SKM-1 (cell line): ENCODE results near the gene HS6ST3.
"Not testable (repeated sequence)": the region's sequence is repeated elsewhere in the genome, so short reads cannot be mapped to it uniquely, and the experiment has no call there.

Experiments
- DNase-seq: peaks from one replicate; lab custom pipeline; 2025; ENCODE audit not compliant: unreplicated experiment; lab: John Stamatoyannopoulos, UW

The HS6ST3 gene

GRCh38 chr13:96428911-96429310 lies 339.0 kb downstream of the HS6ST3 start:
- no peak for DNase-seq

GRCh38 chr13:96431044-96431581 lies 341.2 kb downstream of the HS6ST3 start:
- DNase-seq, result no peak

- DNase-seq, result no peak
Observed at GRCh38 chr13:96444676-96445075, 354.8 kb downstream of the HS6ST3 start.

- no peak for DNase-seq
Observed at GRCh38 chr13:96449920-96450319, 360.0 kb downstream of the HS6ST3 start.

GRCh38 chr13:96450326-96451020 lies 360.6 kb downstream of the HS6ST3 start:
- no peak for DNase-seq

GRCh38 chr13:96454466-96454865 lies 364.6 kb downstream of the HS6ST3 start:
- DNase-seq, result no peak

- DNase-seq, result no peak
Observed at GRCh38 chr13:96460609-96461008, 370.7 kb downstream of the HS6ST3 start.

- DNase-seq, result no peak
Observed at GRCh38 chr13:96473526-96474180, 383.7 kb downstream of the HS6ST3 start.

GRCh38 chr13:96474181-96474557 lies 384.3 kb downstream of the HS6ST3 start:
- DNase-seq, result no peak

- DNase-seq, result no peak
Observed at GRCh38 chr13:96475103-96475502, 385.2 kb downstream of the HS6ST3 start.

GRCh38 chr13:96481482-96481881 lies 391.6 kb downstream of the HS6ST3 start:
- no peak for DNase-seq

GRCh38 chr13:96490496-96490989 lies 400.6 kb downstream of the HS6ST3 start:
- no peak for DNase-seq

- DNase-seq, result no peak
Observed at GRCh38 chr13:96491103-96491502, 401.2 kb downstream of the HS6ST3 start.

GRCh38 chr13:96492766-96493165 lies 402.9 kb downstream of the HS6ST3 start:
- DNase-seq, result no peak

- DNase-seq, result no peak
Observed at GRCh38 chr13:96499656-96500055, 409.7 kb downstream of the HS6ST3 start.

GRCh38 chr13:96500953-96501352 lies 411.0 kb downstream of the HS6ST3 start:
- no peak for DNase-seq

GRCh38 chr13:96503481-96503880 lies 413.6 kb downstream of the HS6ST3 start:
- DNase-seq, result no peak

GRCh38 chr13:96511587-96511986 lies 421.7 kb downstream of the HS6ST3 start:
- no peak for DNase-seq

GRCh38 chr13:96519380-96519779 lies 429.5 kb downstream of the HS6ST3 start:
- DNase-seq, result no peak

- not testable (repeated sequence) for DNase-seq
Observed at GRCh38 chr13:96524398-96525020, 434.6 kb downstream of the HS6ST3 start.

GRCh38 chr13:96525715-96526114 lies 435.8 kb downstream of the HS6ST3 start:
- DNase-seq, result no peak

- DNase-seq, result no peak
Observed at GRCh38 chr13:96527497-96527896, 437.6 kb downstream of the HS6ST3 start.
